Measurements from ENCODE around the gene ZNF189. TPM values are rescaled to one million over a fixed set of nuclear protein-coding genes. Genes with fewer than 3 reads are reported as not detected.

Gene ZNF189
- total RNA-seq, 1 donor from 2014 or later, result 31.0 TPM

GRCh38 chr9:101369884-101370531, 28.6 kb upstream of the ZNF189 start:
- Mint-ChIP-seq H3K4me1 (ENCODE audit: unreplicated experiment) (no peaks in the 10 kb centered on the region), H3K36me3 (ENCODE audit: low read depth, unreplicated experiment) (no peaks in the 10 kb centered on the region), H3K27ac (ENCODE audit: unreplicated experiment) (no peak overlapping the region), H3K4me3 (ENCODE audit: unreplicated experiment) (no peak overlapping the region), H3K27me3 (ENCODE audit: unreplicated experiment) (no peaks in the 10 kb centered on the region), H3K9me3 (ENCODE audit: unreplicated experiment) (no peaks in the 10 kb centered on the region)
- TF ChIP-seq, protein P1, sequence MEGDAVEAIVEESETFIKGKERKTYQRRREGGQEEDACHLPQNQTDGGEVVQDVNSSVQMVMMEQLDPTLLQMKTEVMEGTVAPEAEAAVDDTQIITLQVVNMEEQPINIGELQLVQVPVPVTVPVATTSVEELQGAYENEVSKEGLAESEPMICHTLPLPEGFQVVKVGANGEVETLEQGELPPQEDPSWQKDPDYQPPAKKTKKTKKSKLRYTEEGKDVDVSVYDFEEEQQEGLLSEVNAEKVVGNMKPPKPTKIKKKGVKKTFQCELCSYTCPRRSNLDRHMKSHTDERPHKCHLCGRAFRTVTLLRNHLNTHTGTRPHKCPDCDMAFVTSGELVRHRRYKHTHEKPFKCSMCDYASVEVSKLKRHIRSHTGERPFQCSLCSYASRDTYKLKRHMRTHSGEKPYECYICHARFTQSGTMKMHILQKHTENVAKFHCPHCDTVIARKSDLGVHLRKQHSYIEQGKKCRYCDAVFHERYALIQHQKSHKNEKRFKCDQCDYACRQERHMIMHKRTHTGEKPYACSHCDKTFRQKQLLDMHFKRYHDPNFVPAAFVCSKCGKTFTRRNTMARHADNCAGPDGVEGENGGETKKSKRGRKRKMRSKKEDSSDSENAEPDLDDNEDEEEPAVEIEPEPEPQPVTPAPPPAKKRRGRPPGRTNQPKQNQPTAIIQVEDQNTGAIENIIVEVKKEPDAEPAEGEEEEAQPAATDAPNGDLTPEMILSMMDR (IDR thresholded peaks at IDR 0.05; ENCODE audit: unreplicated experiment), result no peak
- no peak for DNase-seq (ENCODE audit: low spot score)

DNA sequence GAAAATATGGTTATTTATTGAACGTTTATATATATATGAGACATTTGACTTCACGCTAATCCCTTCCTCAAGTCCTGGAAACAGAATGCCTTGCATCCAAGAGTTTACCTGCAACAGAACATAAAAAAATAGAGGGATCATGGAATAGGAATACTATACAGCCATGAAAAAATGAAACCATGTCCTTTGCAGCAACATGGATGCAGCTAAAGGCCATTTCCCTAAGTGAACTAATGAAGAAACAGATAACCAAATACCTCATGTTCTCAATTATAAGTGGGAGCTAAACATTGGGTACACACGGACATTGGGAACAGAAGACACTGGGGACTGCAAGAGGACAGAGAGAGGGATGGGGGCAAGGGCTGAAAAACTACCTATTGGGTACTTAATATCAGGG, 26.8 kb upstream of the ZNF189 start:
- TF ChIP-seq, protein P1 (IDR thresholded peaks at IDR 0.05; ENCODE audit: unreplicated experiment), result no peak
- Mint-ChIP-seq H3K36me3 (ENCODE audit: low read depth, unreplicated experiment) (no peaks in the 10 kb centered on the region), H3K27me3 (ENCODE audit: unreplicated experiment) (no peaks in the 10 kb centered on the region), H3K9me3 (ENCODE audit: unreplicated experiment) (no peaks in the 10 kb centered on the region), H3K27ac (ENCODE audit: unreplicated experiment) (no peak overlapping the region), H3K4me1 (ENCODE audit: unreplicated experiment) (no peaks in the 10 kb centered on the region), H3K4me3 (ENCODE audit: unreplicated experiment) (no peak overlapping the region)
- DNase-seq (ENCODE audit: low spot score), result no peak

DNA sequence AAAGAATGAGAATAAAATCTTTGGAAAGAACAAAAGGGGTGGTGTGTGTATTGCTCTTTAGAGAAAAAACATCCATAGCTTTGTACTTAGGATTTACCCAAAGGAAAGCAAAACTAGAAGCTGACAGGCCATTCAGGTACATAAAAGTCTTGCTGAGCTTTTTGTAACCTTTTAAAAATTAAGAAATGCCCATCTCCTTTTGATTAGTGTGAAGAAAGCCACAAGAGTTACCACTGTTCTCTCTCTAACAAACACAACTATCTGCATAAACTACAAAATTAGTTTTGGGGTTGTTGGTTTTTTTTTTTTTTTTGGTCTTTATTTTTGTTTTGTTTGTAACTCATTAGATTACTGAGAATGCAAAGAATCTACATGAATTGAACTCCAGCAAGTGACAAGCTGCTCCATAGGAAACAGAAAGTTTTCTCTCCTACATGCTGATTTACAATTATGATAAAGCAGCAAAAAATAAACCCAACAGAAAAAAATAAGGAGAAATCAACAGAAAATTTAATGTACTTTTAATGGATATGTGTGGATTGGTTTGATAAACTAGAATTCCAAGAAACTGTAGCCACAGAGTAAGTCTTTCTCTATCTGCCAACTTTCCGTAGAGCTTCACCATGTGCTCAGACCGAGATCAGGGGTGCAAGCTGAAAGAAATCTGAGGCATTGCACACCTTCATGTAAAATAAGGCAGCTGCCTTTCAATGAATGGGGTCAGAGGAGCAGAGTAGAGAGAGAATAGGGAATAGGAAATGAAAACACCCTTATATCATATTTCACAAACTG, 26.1 kb upstream of the ZNF189 start:
- Mint-ChIP-seq H3K4me3 (ENCODE audit: unreplicated experiment) (no peak overlapping the region), H3K9me3 (ENCODE audit: unreplicated experiment) (no peaks in the 10 kb centered on the region), H3K36me3 (ENCODE audit: low read depth, unreplicated experiment) (no peaks in the 10 kb centered on the region), H3K27me3 (ENCODE audit: unreplicated experiment) (no peaks in the 10 kb centered on the region), H3K27ac (ENCODE audit: unreplicated experiment) (no peak overlapping the region), H3K4me1 (ENCODE audit: unreplicated experiment) (no peaks in the 10 kb centered on the region)
- TF ChIP-seq, protein P1 (IDR thresholded peaks at IDR 0.05; ENCODE audit: unreplicated experiment), result no peak
- no peak for DNase-seq (ENCODE audit: low spot score)

- Mint-ChIP-seq H3K27me3 (ENCODE audit: unreplicated experiment) (no peaks in the 10 kb centered on the region), H3K9me3 (ENCODE audit: unreplicated experiment) (no peaks in the 10 kb centered on the region), H3K4me3 (ENCODE audit: unreplicated experiment) (no peak overlapping the region), H3K4me1 (ENCODE audit: unreplicated experiment) (no peaks in the 10 kb centered on the region), H3K36me3 (ENCODE audit: low read depth, unreplicated experiment) (no peaks in the 10 kb centered on the region), H3K27ac (ENCODE audit: unreplicated experiment) (no peak overlapping the region)
- no peak for DNase-seq (ENCODE audit: low spot score)
- TF ChIP-seq, protein P1 (IDR thresholded peaks at IDR 0.05; ENCODE audit: unreplicated experiment), result no peak
Observed at GRCh38 chr9:101375546-101375945, 23.1 kb upstream of the ZNF189 start.

Measured in endothelial cell (in vitro differentiated cells).